Stimulated activated CD4-positive, alpha-beta T cell treated with anti-CD3 and anti-CD28 coated beads, TNF-alpha, amount 100 ng/mL, for 24 hours (primary cell): Measurements from ENCODE around the gene TMEM9.
"Not testable (repeated sequence)": the region's sequence is repeated elsewhere in the genome, so short reads cannot be mapped to it uniquely, and the experiment has no call there.

ENCODE experiments used
- DNase-seq, 3 experiments: peaks; one replicate each; pipeline ENCODE4 v3.0.0-alpha.2; 2020; ENCODE audit warnings: low read depth in 3 of 3

Gene TMEM9

DNA sequence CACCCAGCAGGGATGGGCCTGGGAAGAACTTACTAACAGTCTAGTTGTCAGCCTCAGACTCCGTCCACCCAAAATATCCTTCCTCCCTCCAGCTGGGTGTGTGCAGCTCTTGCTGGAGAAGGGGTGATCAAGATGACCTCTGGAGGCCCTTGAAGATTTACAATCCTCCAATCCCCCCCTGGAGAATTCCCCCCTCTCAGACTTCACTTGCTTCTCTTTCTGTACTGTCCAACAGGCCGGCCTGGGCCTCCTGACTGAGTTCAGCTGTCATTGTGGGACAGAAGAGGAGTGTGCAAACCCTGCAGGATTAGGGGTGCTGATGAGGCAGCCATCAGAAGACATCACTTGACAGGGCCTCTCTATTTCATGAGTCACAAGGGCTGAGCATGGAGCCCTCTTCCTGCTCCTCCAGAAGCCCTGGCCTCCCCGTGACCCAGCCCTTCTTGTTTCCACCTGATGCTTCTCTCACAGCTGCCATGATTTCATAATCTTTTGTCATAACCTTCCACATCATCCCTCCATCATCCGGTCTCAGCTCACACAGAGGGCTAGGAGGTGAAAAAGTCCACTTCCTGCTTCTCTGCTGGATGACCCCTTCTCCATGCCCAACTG lies 18.8 kb upstream of the TMEM9 start:
- DNase-seq: no peak

DNA sequence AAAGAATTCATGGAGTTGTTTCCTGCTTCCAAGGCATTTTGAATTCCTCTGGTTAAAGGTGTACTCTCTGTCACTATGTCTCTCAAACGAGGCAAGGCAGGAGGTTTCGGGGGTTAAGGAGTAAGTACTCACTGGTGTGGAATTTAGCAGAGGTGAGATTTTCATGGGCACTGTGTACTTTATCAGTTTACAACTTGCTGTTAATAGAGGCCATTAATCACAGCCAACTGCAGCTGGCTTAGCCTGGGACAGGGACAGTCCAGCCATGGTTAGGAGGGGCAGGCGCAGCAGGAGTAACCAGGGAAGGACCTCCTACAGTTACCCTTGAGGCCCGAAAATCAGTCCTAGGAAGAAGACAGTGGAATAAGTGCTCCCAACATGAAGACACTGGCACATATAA lies 18.1 kb upstream of the TMEM9 start:
- DNase-seq: no peak

DNA sequence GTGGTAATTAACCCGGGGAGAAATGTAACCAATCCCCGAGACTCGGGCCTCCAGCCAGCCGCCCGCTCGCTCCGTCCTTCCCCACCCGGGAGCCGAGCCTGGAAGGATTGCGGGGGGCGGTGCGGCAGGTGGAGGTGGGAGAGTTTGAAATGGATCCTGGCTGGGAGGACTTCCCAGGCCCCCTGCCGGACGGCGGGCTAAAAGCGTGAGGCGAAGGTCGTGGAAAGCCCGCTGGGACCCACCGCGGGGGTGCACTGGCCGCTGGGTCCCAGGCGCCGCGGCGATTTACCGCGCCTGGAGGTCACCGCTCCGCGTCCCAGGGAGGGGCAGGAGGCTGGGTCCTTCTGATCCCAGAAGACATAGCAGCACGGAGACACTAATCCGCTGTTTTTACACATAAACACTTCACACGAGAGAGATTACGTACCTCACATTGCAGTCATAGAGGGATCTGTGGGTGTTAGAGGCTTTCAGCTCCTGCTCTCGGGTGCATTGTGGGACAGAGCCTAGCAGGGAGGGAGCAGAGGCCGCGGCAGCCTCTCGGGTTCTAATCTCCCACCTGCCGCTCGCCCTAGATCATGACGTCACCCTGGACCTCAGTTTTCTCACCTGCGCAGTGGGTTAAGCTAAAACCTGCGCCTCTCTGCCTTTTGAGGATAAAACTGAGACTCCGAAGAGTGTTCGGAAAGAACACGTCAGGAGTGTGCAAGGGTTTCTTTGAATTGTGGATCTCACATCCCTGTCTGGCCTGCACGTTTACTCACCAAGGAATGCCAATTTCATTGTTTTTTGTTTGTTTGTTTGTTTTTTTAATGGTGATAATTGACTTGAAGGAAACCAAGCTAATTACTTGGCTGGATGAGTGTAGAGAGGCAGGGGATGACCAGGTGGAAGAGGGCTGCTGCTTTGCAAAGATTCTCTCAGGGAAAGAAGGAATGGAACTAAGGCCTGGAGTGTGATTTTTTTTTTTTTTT lies 17.1 kb upstream of the TMEM9 start:
- DNase-seq: peak; percentile 19 to 59 (median 37)

DNA sequence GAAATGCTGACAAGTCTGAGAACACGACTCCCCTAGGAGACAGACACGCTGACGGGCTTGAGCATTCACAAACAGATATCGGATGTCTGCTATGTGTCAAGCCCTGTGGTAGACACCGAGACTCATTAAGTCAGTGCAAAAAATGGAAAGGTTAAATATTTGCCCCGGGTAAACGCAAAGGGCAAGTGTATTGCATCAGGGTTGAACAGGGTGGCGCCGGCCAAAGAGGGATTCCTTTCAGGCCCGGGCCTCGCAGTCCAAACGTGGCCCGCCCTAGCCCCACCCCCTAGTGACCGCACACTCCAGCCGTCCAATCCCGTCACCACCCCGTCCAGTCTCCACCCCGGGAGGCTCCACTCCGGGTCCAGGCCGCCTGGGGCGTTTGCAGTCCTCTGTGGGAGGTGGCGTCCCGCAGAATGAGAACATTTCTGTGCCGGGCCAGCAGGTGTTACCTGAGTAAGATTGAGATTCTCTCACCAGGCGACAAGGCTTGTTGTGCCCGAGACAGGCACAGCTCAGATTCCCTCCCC lies 16.3 kb upstream of the TMEM9 start:
- DNase-seq: peak; percentile 31 to 81 (median 60)

DNA sequence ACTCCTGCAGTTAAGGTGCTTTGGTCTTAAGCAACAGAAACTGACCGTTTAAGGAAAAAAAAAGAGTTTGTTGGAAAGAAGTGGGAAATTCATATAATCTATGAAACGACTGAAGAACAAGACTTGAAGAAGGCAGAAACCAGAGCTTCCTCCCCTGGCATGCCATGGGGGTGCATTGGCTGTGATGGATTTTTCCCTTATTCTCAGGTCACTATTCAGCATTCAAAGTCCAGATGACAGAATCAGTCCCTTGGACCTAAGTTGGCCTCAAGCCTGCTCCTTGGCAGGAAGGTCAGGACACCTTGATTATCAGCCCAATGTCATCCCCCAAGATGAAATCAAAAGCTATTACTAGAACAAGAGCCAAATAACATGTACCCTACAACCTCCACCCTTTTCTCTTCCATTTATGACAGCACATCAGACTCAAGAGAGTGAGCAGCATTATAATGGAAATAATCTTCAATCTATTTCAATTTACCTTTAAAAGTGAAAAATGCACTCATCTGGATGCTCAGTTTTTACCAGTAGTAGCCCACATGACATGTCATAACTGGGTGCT lies 15.8 kb upstream of the TMEM9 start:
- no peak for DNase-seq

DNA sequence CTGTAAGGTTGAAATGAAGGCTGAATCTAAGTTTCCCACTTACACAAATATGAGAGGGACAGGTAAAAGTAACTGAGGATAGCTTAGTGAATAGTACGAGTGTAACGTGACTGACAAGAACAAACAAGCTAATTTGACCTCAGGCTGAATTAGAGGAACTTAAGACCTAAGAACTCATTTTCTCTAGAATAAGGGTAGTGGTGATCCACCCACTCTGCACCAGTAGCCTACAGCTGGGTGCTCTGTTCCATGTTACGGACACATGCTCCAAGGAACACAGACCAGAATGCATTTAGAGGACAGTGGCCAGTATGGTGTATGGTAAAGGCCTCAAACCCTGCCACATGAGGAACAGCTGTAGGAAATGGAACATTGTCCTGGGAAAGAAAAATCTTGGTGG lies 14.9 kb upstream of the TMEM9 start:
- no peak for DNase-seq

DNA sequence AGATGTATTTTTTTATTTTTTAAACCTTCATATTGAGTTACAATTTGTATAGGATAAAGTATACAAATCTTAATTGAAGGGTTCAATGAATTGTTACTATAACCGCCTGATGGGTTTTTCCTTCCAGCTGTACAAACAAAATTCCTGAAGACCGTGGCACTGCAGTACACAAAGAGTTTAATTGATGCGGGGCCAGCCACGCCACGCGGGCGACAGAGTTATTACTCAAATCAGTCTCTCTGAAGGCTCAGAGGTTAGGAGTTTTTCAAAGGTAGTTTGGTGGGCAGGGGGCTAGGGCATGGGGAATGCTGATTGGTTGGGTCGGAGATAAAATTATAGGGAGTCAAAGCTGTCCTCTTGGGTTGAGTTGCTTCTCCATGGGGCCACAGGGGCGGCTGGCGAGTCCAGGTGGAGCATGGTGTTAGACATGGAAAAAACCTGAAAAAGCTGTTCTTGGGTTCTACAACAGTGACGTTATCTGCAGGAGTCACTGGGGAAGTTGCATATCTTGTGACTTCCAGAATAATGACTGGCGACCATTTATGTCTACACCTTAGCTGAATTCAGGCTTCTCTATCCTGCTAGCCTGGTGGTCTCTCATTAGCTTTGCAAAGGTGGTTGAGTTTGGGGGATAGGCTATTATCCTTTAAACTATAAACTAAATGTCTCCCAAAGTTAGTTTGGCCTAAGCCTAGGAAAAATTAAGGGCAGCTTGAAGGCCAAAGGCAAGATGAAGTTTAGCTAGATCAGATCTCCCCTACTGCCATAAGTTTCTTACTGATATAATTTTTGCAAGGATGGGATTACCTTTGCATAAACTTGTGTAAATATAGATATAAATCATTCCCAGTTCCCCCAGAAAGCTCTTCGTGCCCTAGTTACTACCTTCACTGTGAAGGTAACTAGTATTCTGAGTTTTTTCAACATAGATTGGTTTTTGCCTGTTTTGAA lies 13.0 kb upstream of the TMEM9 start:
- DNase-seq: no peak

DNA sequence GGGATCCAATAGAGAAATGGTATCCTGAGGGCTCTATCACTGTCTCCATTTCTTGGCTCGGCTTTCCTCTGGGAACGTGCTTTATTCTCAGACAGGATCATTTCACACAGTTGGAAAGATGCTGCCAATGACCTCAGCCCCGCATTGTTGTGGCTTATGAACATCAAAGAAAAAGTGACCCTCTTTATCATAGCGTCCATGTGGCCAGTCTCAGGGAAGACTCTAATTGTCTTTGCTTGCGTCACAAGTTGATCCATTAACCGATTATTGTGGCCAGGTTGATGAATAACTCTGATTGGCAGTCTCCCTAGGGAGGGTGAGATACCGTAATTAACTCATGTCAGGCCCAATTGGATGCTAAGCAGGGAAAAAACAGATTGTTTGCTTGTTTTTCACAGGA lies 10.4 kb upstream of the TMEM9 start:
- DNase-seq: no peak

DNA sequence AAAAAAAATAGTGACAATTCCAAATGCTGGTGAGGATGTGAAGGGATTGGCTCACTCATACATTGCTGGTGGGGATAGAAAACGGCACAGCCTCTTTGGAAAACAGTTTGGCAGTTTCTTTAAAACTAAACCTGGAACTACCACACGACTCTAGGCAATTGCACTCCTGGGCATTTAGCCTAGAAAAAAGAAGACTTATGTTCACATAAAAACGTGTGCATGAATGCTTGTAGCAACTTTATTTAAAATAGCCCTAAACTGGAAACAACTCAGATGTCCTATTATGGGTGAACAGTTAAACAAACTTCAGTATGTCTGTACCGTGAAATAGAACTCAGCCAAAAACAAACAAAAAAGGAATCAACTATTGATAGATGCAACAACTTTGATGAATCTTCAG lies 9.4 kb upstream of the TMEM9 start:
- no peak for DNase-seq

DNA sequence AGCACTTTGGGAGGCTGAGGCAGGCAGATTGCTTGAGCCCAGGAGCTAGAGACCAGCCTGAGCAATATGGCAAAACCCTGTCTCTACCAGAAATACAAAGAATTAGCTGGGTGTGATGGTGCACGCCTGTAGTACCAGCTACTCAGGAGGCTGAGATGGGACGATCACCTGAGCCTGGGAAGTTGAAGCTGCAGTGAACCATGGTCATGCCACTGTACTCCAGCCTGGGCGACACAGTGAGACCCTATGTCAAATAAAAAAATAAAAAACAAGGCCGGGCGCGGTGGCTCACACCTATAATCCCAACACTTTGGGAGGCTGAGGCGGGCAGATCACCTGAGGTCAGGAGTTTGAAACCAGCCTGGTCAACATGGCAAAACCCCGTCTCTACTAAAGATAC lies 8.8 kb upstream of the TMEM9 start:
- not testable (repeated sequence) for DNase-seq

DNA sequence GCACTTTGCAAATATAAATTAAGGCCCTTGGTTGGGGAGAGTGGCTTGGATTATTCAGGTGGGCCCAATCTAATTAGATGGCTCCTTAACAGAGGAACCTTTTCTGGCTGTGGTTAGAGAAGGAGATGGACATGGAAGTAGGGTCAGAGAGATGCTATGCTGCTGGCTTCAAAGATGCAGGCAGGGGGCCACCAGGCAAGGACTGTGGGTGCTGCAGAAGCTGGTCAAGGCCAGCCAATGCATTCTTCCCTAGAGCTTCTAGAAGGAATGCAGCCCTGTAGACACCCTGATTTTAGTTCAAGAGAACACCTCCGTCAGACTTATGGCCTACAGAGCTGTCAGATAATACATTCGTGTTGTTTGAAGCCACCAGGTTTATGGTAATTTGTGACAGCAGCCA lies 3.7 kb upstream of the TMEM9 start:
- no peak for DNase-seq

DNA sequence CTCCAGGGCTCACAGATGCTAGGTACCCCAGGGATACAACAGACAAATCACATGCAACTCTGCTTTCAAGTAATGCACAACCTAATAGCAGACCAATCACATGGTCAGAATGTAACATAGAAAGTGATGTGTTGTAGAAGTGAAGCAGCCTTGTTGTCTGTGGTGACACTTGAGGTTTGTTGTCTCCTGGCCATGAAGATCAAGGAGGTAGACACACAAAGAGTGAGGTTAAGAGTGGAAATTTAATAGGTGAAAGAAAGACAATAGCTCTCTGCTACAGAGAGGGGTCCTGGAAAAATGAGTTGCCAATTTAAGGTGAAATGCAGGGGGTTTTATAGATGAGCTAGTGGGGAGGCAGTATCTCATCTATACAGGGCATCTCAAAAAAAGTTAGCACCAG lies 2.5 kb upstream of the TMEM9 start:
- DNase-seq: no peak

DNA sequence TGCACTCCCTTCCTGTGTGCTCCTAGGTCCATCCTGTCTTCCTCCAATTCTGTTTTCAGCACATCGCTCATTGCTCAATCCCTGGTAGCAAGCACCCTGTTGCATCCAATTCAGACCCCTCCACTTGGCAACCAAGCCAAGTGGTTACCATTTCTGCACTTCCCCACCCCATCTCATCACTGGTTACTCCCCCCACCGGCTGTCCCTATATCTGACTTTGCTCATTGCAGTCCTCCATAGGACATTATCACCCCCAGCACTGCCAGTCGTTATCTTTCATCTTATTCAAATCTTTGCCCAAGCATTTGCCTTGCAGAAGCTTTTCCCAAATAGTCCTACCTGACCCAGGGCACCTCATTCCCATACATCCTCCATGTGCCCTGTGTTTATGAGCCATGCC lies 2.1 kb upstream of the TMEM9 start:
- no peak for DNase-seq

DNA sequence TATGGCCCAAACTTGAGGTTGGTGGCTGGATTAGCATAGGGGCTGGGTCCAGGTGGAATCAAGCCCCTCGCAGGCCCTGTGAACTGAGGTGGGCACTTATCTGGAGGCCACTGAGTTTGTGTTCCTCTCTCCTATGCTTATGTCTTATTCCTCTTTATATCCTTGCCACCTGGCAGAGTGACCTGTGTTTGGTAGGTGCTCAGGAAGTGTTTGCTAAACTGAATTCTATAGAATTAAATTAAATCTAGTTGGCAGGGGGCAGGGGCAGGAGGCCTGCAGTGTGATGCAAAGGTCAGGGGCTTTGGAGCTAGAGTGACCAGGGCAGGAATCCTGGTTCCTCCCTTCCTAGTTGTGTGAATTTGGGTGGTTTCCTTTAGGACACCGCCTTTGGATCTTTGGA lies 1.1 kb upstream of the TMEM9 start:
- no peak for DNase-seq

DNA sequence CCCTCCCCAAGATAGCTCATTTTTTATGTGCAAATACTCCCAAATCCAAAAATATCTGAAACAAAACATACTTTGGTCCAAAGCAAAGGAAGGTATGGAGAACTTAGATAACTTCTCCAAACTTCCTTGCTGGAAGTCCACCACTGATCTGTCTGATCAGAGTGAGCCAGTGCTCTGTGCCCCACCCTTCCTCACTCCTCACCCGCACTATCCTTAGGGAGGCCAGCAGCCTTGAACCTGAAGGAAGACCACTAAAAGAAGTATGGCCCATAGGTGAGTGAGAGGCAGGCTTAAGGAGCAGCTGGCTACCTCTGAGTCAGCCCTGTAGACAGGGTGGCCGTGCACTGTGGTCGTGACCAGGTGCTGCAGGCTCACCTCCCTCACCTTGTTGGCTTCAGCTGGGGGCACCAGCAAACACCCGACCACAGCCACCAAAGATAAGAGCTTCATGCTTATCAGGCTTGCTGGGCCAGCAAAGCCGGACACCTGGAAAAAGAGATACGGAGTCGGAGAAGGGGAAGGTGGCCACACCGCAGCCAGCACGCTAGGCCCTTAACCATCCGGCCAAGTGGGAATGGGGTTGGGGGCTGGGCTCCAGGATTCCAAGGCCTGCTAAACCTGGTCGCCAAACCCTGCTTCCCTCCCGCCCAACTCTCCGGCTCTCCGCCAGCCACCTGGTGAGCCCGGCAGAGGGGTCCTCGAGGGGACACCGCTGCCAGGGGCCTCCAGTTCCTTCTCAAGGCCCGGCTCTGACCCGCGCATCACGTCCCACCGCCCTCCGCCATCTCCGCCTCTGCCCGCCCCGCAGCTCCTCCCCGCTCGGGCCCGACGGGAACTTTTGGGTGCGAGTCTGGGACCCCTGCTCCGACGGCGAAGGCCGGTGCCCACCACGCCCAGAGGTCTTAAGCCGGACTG lies 543 bp downstream of the TMEM9 start:
- DNase-seq: no peak

DNA sequence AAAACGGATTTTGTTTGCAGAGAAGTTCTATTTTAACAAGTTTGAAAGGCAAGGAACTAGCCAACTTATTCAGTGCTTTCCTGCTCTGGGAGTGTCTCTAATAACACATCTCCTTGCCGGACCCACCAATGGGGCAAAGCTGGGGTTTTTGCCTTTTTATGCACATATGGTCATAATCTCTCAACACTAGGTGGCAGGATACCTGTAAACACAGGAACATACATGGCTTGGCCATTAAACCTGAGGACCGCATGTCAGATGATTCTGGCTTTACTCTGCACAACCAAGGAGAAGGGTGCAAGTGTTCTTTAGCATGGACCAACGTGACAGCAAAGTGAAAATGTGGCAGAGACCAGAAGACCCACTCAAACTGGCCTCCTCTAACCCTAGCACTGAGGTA lies 4.9 kb downstream of the TMEM9 start:
- no peak for DNase-seq

DNA sequence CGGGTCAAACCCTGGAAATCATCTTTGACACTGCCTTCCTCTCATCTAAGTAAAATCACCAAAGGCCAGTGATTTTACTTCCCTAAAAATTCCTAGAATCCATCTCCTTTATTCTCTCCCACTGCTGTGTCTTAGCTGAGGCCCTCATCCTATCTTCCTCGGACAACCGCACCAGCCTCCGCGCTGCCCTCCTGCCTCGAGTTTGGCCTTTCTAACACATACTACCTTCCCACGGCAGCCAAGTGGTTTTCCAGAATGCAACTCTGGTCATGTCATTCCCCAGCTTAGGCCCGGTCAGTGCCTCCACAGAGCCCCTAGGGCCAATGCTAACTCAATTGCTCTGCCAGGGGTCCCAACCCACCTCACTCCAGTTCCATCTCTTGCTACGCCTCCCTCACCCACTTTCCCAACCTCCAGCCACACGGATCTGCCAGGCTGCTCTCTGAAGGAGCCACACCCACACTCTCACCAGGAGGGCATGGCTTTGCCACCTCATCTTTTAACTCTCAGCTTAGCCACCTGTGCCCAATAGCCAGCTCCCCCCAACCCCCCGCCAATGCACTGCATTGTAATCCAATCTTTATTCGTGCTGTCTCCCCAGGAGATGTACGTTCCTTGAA lies 6.8 kb downstream of the TMEM9 start:
- no peak for DNase-seq

DNA sequence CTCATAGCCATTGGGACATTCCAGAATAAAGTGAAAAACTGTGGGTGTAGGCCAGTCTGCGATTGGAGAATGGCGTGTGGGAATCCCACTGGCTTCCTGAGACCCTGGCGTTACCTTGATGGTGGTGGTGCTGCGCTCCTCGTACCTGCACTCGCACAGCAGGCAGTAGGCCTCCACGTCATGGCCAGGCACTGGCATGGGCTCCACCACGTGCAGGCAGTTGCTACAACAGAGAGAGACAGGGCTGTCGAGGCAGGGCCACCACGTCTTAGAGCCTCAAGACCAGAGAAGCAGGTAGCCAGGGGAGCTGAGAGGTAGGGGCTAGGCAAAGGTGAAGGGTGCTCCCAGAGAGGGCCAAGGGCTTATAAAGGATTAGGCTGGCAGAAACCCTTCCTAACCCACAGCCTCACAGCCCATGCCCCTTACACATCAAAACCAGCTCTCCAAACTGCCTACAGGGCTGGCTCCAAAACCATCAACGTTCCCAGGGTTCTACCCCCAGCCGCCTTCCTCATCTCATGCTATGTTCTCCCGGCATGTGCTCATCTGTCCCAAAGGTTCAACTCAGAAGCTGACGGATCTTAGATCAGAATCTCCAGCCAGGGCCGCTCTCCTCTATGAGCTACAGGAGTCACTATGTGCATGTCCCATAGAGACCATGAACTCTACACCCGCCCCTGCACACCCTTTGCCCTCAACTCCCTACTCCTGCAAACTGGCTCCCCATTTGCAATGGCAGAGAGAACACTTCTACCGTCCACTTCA lies 7.5 kb downstream of the TMEM9 start:
- no peak for DNase-seq

DNA sequence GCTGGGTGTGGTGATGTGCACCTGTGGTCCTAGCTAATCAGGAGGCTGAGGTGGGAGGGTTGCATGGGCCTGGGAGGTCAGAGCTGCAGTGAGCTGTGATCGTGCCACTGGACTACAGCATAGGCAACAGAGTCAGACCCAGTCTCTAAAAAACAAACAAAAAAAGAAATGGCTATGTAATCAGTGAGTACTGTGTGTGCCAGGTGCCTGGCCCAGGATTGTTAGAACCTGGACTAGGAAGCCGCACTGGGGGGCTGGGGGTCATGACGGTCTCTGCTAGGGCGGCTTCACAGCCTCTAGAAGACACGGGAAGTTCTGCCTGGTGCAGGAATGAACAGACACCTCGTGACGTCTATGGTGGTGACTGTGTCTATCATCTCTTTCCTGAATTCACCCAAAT lies 8.5 kb downstream of the TMEM9 start:
- no peak for DNase-seq
